Measurements from ENCODE around the gene GRK5. TPM values are rescaled to one million over a fixed set of nuclear protein-coding genes. Genes with fewer than 3 reads are reported as not detected.

The GRK5 gene
- total RNA-seq, 1 experiment from 2014 or later = 4.5 TPM

DNA sequence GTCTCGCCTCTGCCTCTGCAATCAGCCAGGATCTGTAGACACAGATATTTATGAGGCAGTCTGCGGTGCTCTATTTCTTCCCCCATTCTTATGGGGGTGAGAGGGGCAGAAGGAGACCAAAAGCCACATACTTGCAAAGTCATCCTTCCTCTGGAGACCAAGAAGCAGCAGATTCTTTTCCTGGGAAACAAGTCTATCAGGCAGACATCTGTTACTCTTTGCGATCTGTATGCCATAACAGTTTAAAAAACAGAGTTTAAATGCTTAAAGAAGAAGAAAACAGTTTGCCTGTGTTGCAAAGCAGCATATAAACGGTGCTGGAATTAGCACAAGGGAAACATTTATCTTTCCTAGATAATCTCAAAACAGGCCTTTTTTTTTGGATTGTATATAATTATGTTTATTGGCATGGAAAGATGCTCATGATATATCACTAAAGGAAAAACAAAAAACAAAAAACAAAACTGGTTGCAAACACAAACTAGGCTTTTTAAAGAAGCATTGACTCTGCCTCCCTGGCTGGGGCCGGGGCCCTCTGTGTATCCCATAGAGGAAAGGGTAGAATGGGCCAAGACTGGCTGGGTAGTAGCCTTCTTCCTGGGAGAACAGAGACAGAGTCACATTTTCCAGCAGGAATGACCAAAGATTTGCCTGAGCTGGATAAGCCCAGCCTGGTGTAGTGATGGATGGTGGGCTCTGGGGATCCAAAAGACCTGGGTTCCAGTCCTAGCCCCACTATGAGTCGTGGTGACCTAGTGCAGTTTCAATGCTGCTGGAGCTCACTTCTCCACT is 284.8 kb downstream of the GRK5 start:
- Histone ChIP-seq H3K4me3 (ENCODE audit: low read length) (no peak overlapping the region), H3K79me2 (ENCODE audit: low read length) (no peaks in the 10 kb centered on the region), H3K36me3 (ENCODE audit: low read depth, low read length) (no peaks in the 10 kb centered on the region), H4K20me1 (ENCODE audit: low read length) (no peaks in the 10 kb centered on the region), H3K27me3 (ENCODE audit: low read length) (no peaks in the 10 kb centered on the region), H3K27ac (ENCODE audit: low read length) (no peak overlapping the region), H2AFZ (ENCODE audit: low read length) (no peak overlapping the region), H3K9me3 (ENCODE audit: low read length) (no peaks in the 10 kb centered on the region), H3F3A (ENCODE audit: low read length, unreplicated experiment) (no peaks in the 10 kb centered on the region), H3K9me2 (replicated peaks; ENCODE audit: low read length) (no peaks in the 10 kb centered on the region), H3K4me2 (ENCODE audit: low read length) (no peak overlapping the region), H3K4me1 (ENCODE audit: insufficient read depth, low read length) (peaks cover 18% of the 10 kb centered on the region), H3K9ac (ENCODE audit: low read length) (no peak overlapping the region)
- CTCF ChIA-PET = no interaction called here
- intact Hi-C loops (cut with micrococcal nuclease) = loop anchor here (5.0 kb wide), 1 partner anchor 285 kb away; the partner anchor contains the start of gene GRK5
- DNase-seq (no peak), ATAC-seq (no peak)
- TF ChIP-seq EZH2 (IDR thresholded peaks at IDR 0.05; ENCODE audit: low read length, unreplicated experiment) (no peak), EZH2phosphoT487 (IDR thresholded peaks at IDR 0.05; ENCODE audit: borderline replicate concordance, low read length) (no peak)
- TF ChIP-seq, protein P1, sequence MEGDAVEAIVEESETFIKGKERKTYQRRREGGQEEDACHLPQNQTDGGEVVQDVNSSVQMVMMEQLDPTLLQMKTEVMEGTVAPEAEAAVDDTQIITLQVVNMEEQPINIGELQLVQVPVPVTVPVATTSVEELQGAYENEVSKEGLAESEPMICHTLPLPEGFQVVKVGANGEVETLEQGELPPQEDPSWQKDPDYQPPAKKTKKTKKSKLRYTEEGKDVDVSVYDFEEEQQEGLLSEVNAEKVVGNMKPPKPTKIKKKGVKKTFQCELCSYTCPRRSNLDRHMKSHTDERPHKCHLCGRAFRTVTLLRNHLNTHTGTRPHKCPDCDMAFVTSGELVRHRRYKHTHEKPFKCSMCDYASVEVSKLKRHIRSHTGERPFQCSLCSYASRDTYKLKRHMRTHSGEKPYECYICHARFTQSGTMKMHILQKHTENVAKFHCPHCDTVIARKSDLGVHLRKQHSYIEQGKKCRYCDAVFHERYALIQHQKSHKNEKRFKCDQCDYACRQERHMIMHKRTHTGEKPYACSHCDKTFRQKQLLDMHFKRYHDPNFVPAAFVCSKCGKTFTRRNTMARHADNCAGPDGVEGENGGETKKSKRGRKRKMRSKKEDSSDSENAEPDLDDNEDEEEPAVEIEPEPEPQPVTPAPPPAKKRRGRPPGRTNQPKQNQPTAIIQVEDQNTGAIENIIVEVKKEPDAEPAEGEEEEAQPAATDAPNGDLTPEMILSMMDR (conservative IDR thresholded peaks at IDR 0.05; ENCODE audit: low read depth, low read length) = no peak
- no TSS peak for BruUV-seq (replicated peaks)
- POLR2A ChIA-PET (ENCODE audit: unreplicated experiment) = no interaction called here

GRCh38 chr10:119493155-119493554 is 285.8 kb downstream of the GRK5 start:
- ChIA-PET POLR2A (ENCODE audit: unreplicated experiment) (interaction anchor here (0.7 kb wide), 1 partner anchor 45 kb away, joined by 3 read pairs; no protein-coding TSS in a partner anchor), CTCF (interaction anchor here (0.7 kb wide), 1 partner anchor 296 kb away, joined by 4 read pairs; no protein-coding TSS in a partner anchor)
- Histone ChIP-seq H3K4me1 (ENCODE audit: insufficient read depth, low read length) (peaks cover 18% of the 10 kb centered on the region), H3K4me3 (ENCODE audit: low read length) (no peak overlapping the region), H3K4me2 (ENCODE audit: low read length) (no peak overlapping the region), H3F3A (ENCODE audit: low read length, unreplicated experiment) (no peaks in the 10 kb centered on the region), H3K9me3 (ENCODE audit: low read length) (no peaks in the 10 kb centered on the region), H3K9ac (ENCODE audit: low read length) (no peak overlapping the region), H3K79me2 (ENCODE audit: low read length) (no peaks in the 10 kb centered on the region), H3K36me3 (ENCODE audit: low read depth, low read length) (no peaks in the 10 kb centered on the region), H4K20me1 (ENCODE audit: low read length) (no peaks in the 10 kb centered on the region), H3K9me2 (replicated peaks; ENCODE audit: low read length) (no peaks in the 10 kb centered on the region), H3K27ac (ENCODE audit: low read length) (no peak overlapping the region), H3K27me3 (ENCODE audit: low read length) (no peaks in the 10 kb centered on the region), H2AFZ (ENCODE audit: low read length) (no peak overlapping the region)
- ATAC-seq (no peak), DNase-seq (no peak)
- BruUV-seq (replicated peaks) = no TSS peak
- no peak for TF ChIP-seq EZH2 (IDR thresholded peaks at IDR 0.05; ENCODE audit: low read length, unreplicated experiment)
- TF ChIP-seq EZH2phosphoT487 (IDR thresholded peaks at IDR 0.05; ENCODE audit: borderline replicate concordance, low read length) = no peak
- TF ChIP-seq, protein P1 (conservative IDR thresholded peaks at IDR 0.05; ENCODE audit: low read depth, low read length) = no peak
- intact Hi-C loops (cut with micrococcal nuclease) = loop anchor here (5.0 kb wide), 1 partner anchor 286 kb away; the partner anchor contains the start of gene GRK5
